Measurements from ENCODE around the gene REEP5. TPM values are rescaled to one million over a fixed set of nuclear protein-coding genes. Genes with fewer than 3 reads are reported as not detected.

The REEP5 gene
- total and polyA plus RNA-seq, 9 of the 15 experiments (the other 6 are each of a cell fraction or from before 2014, with no cell fraction given), result 14.7 to 102 (median 36.0) TPM

GRCh38 chr5:112935675-112936074, 13.6 kb upstream of the REEP5 start:
- Histone ChIP-seq H3K9me3 (replicated peaks; ENCODE audit: control insufficient read depth, insufficient read depth, low read depth, low read length) (no peaks in the 10 kb centered on the region), H4K20me1 (replicated peaks; ENCODE audit: control insufficient read depth, insufficient read depth, low read length) (no peaks in the 10 kb centered on the region), H3K4me1 (replicated peaks in 1 of 2; ENCODE audit: control insufficient read depth in 2 of 2, insufficient read depth in 2 of 2, low read length in 2 of 2) (peaks cover 0 to 7% of the 10 kb centered on the region in 2 experiments; a peak in 3 of 5 replicates), H3K9me1 (ENCODE audit: control insufficient read depth, insufficient read depth, low read length) (no peaks in the 10 kb centered on the region), H3K9ac (ENCODE audit: insufficient read depth in 1 of 2, low read depth in 2 of 2, low read length in 2 of 2) (no peak overlapping the region), H3K27ac (ENCODE audit: extremely low read depth, low read depth, low read length) (no peak overlapping the region), H3K36me3 (ENCODE audit: control insufficient read depth, insufficient read depth, low read length) (no peaks in the 10 kb centered on the region), H3K79me2 (ENCODE audit: control insufficient read depth, insufficient read depth, low read length) (no peaks in the 10 kb centered on the region), H3K27me3 (ENCODE audit: control insufficient read depth in 2 of 2, insufficient read depth in 2 of 2, low read length in 2 of 2) (no peaks in the 10 kb centered on the region), H3K4me3 (no peak overlapping the region), H3K4me2 (ENCODE audit: insufficient read depth, low read length) (no peak overlapping the region), H2AFZ (ENCODE audit: low read depth, low read length) (no peak overlapping the region)
- ChIA-PET CTCF (ENCODE audit: low intra/inter-chr PET ratio) (no interaction called here), POLR2A (interaction anchor here (0.6 kb wide), 1 partner anchor 31 kb away, joined by 3 read pairs; no protein-coding TSS in a partner anchor)
- in situ Hi-C loops (cut with MboI), result no loop called here
- BruUV-seq (replicated peaks), result no TSS peak
- DNase-seq (ENCODE audit: extremely low read depth in 1 of 4, low spot score in 3 of 4) (no peak), ATAC-seq (no peak), FAIRE-seq (no peak)
- WGBS (ENCODE audit: insufficient coverage, low coverage, missing lambda C conversion rate), result 55% methylated on average over 5 of the region's 5 CpGs
- no peak for TF ChIP-seq RHOXF2B (CRISPR knock-in tag; conservative IDR thresholded peaks at IDR 0.05)
- TF ChIP-seq BCLAF1 (IDR thresholded peaks at IDR 0.05; ENCODE audit: borderline replicate concordance in 1 of 2, control insufficient read depth in 1 of 2, low read depth in 2 of 2, low read length in 1 of 2), result no peak
- no peak for TF ChIP-seq FOXM1 (IDR thresholded peaks at IDR 0.05; ENCODE audit: low read depth)
- no peak for TF ChIP-seq FOXM1 (CRISPR knock-in tag; IDR thresholded peaks at IDR 0.05; ENCODE audit: low read depth)
- TF ChIP-seq SOX6 (IDR thresholded peaks at IDR 0.05), result no peak
- no peak for TF ChIP-seq SNRNP70 (optimal IDR thresholded peaks at IDR 0.05; ENCODE audit: low read depth, low read length)
- TF ChIP-seq PPARD (CRISPR knock-in tag; IDR thresholded peaks at IDR 0.05), result no peak
- no peak for TF ChIP-seq ZBTB9 (CRISPR knock-in tag; IDR thresholded peaks at IDR 0.05)
- no peak for TF ChIP-seq RNF2 (IDR thresholded peaks at IDR 0.05)
- TF ChIP-seq FOXO4 (CRISPR knock-in tag; IDR thresholded peaks at IDR 0.05), result no peak
- no peak for TF ChIP-seq TEAD2 (tag; IDR thresholded peaks at IDR 0.05)
- TF ChIP-seq DLX4 (CRISPR knock-in tag; IDR thresholded peaks at IDR 0.05), result no peak
- TF ChIP-seq NFE2L1 (tag; IDR thresholded peaks at IDR 0.05; ENCODE audit: borderline replicate concordance, low read depth), result no peak
- no peak for TF ChIP-seq MITF (IDR thresholded peaks at IDR 0.05)
- intact Hi-C loops (cut with micrococcal nuclease), result no loop called here
